Pancreas (tissue), 10 donors: Measurements from ENCODE around the gene FRRS1. TPM values are rescaled to one million over a fixed set of nuclear protein-coding genes. Genes with fewer than 3 reads are reported as not detected.

ENCODE experiments used
- ATAC-seq, 4 donors: fragments of 200-7000 bp; cut with Tn5 transposase; one replicate each; pipeline versions ENCODE4 v1.8.0 to v1.9.1; 2020; ENCODE audit warnings: mild to moderate bottlenecking in 4 of 4, moderate library complexity in 4 of 4
- DNase-seq, 6 donors: peaks; one replicate each; pipeline ENCODE4 v3.0.0-alpha.2; 2020
- FAIRE-seq: peaks from 2 replicates; lab custom pipeline; 2012; peaks lifted over from hg19 to GRCh38; lab: Jason Lieb, UNC
- H3K27ac ChIP-seq, 4 donors: fragments of 200-600 bp; sonication (generic); 1 replicate in 3 of 4; 2 replicates in 1 of 4; pipeline versions ENCODE4 v1.5.0 to v1.8.0; 2020
- H3K27me3 ChIP-seq, 4 donors: fragments of 200-600 bp; one replicate each; pipeline ENCODE4 v1.8.0; 2021
- H3K36me3 ChIP-seq, 3 donors: fragments of 200-600 bp; sonication (generic) in 1 of 3; one replicate each; pipeline versions ENCODE4 v1.5.0 to v1.8.0; 2020 to 2021
- H3K4me1 ChIP-seq, 3 donors: fragments of 200-600 bp; one replicate each; pipeline ENCODE4 v1.8.0; 2021
- H3K4me3 ChIP-seq, 4 donors: fragments of 200-600 bp; sonication (generic) in 2 of 4; one replicate each; pipeline versions ENCODE4 v1.5.0 to v1.8.0; 2020 to 2021
- H3K9me3 ChIP-seq, 4 donors: fragments of 200-600 bp; one replicate each; pipeline ENCODE4 v1.8.0; 2021
- WGBS, 2 donors: extraction: QIAGEN DNeasy Blood & Tissue Kit; methylation state at CpG; one replicate each; pipeline ENCODE4 v1.1.7; 2013; 5-methylcytosine and 5-hydroxymethylcytosine counted together
- intact Hi-C, 3 donors: fragments of 100-400 bp; cut with DNase I; formaldehyde crosslinking; loops; one replicate each; pipeline versions ENCODE4 v1.11.1 to v1.14.2; 2022
- polyA plus RNA-seq, 2 donors: library from polyadenylated mRNA; stranded (reverse); fragments of 200-250 nt; gene quantifications; one replicate each; pipeline ENCODE4 v1.2.3, GENCODE V29; 2013
- total RNA-seq, 6 donors: library from RNA; stranded (reverse); fragmentation: NEBNext Ultra II Directional in 4 of 6; extraction: Animal tissue kit (Norgen Biotek cat#: 25700) in 4 of 6; gene quantifications; one replicate each; pipeline versions ENCODE4 v1.2.1 to v1.2.4, GENCODE V29; 2021 to 2023
- TF ChIP-seq, protein P1 (sequence below), 4 donors: fragments of 200-600 bp; sonication (generic) in 3 of 4; IDR thresholded peaks; one replicate each; pipeline versions ENCODE4 v1.5.0 to v1.8.0; 2021; ENCODE audit warnings: antibody characterized with exemption in 4 of 4
- donor health status: healthy with polysubstance abuse.
- donor health status: DM: no; HTN: no; CAD: no; lungs with moderate emphysema.
- donor health status: DM: no; HTN: no; CAD: no.
- donor health status: control.
- donor health status: control.
- donor health status: Bipolar disorder and iron deficiency.
- donor health status: DM: yes; HTN: yes; CAD: no.
- donor health status: DM: no; HTN: no; CAD: no.
- donor health status: DM: no; HTN: no; CAD: no.
- donor health status: DM: yes; HTN: yes; CAD: no.

The FRRS1 gene
- total and polyA plus RNA-seq, 8 donors: 0.34 to 7.3 (median 1.7) TPM

DNA sequence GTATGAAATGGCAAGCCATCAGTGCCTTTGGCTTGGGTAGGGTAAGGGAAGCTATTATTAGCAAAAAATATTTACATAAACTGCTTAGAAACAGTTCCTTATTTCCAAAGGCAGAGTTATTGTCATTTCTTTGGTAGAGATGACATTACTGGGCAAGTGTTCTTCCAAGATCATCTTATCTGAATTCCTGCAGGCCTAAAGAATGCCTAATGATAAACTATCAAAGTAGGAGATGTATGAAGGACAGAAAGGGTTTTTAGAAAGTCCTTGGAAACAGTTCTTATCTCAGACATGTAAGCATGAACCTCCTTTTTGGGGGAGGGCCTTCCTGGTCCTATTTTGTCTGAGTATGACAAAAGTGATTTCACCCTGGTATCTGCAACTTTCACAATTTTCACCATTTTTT lies 5.1 kb upstream of the FRRS1 start:
- TF ChIP-seq, protein P1, sequence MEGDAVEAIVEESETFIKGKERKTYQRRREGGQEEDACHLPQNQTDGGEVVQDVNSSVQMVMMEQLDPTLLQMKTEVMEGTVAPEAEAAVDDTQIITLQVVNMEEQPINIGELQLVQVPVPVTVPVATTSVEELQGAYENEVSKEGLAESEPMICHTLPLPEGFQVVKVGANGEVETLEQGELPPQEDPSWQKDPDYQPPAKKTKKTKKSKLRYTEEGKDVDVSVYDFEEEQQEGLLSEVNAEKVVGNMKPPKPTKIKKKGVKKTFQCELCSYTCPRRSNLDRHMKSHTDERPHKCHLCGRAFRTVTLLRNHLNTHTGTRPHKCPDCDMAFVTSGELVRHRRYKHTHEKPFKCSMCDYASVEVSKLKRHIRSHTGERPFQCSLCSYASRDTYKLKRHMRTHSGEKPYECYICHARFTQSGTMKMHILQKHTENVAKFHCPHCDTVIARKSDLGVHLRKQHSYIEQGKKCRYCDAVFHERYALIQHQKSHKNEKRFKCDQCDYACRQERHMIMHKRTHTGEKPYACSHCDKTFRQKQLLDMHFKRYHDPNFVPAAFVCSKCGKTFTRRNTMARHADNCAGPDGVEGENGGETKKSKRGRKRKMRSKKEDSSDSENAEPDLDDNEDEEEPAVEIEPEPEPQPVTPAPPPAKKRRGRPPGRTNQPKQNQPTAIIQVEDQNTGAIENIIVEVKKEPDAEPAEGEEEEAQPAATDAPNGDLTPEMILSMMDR (IDR thresholded peaks at IDR 0.05): no peak
- FAIRE-seq (no peak), ATAC-seq (no peak), DNase-seq (no peak)
- H3K27me3 ChIP-seq: no peaks in the 10 kb centered on the region
- peaks cover 0 to 14% (median 7%) of the 10 kb centered on the region in 3 donors for H3K4me1 ChIP-seq
- intact Hi-C loops: no loop called here
- H3K4me3 ChIP-seq: no peak overlapping the region
- H3K27ac ChIP-seq: no peak overlapping the region
- H3K36me3 ChIP-seq: no peaks in the 10 kb centered on the region
- H3K9me3 ChIP-seq: no peaks in the 10 kb centered on the region

DNA sequence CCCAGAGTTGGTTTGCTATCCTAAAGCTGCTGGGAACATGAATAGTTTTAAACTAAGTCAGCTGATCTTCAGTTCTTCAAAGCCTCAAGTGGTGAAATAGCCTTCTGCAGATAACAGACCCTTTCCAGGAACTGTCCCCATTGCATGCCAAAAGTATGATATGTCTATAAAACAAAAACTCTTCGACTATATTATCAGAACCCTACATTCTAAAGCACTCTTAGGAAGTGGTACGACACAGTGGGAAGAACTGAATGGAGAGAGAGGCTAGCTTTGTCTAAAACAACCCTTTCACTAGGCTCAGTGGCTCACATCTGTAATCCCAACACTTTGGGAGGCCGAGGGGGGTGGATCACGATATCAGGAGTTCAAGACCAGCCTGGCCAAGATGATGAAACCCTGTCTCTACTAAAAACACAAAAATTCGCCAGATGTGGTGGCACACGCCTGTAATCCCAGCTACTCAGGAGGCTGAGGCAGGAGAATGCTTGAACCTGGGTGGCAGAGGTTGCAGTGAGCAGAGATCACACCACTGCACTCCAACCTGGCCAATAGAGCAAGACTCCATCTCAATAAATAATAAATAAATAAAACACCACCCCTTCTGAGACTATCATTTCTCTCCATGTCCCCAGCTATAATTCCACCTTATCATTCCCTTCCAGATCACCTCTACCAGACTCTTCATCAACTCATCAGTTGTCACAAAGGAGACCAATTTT lies 2.2 kb upstream of the FRRS1 start:
- Histone ChIP-seq H3K4me3 (no peak overlapping the region), H3K36me3 (no peaks in the 10 kb centered on the region), H3K27ac (no peak overlapping the region), H3K4me1 (peaks cover 0 to 14% (median 7%) of the 10 kb centered on the region in 3 donors), H3K9me3 (no peaks in the 10 kb centered on the region), H3K27me3 (no peaks in the 10 kb centered on the region)
- DNase-seq: no peak
- WGBS, 2 donors: 65 to 69% methylated on average over 6 of the region's 6 CpGs
- ATAC-seq: no peak
- TF ChIP-seq, protein P1 (IDR thresholded peaks at IDR 0.05): no peak
- no peak for FAIRE-seq
- intact Hi-C loops: no loop called here

DNA sequence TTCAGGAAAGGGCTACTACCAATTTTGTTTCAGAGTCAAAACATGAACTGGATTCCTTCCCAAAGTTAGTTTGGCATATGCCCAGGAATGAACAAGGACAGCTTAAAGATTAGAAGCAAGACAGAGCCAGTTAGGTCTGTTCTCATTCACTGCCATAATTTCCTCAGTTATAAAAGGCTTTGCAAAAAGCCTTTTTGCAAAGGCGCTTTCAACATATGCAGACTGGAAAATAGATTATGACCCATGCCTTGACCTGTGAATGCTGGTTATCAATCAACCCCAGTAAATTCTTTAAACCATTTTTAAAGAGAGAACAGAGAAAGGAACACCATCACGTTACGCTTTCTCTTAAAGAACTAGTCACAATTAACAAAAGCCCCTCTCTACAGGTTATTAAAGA lies 1.7 kb upstream of the FRRS1 start:
- no peaks in the 10 kb centered on the region for H3K27me3 ChIP-seq
- ATAC-seq: no peak
- no peak for FAIRE-seq
- no peaks in the 10 kb centered on the region for H3K36me3 ChIP-seq
- no peak overlapping the region for H3K27ac ChIP-seq
- no peak for DNase-seq
- 35 to 41% methylated on average over 3 of the region's 3 CpGs for WGBS, 2 donors
- intact Hi-C loops: no loop called here
- no peak overlapping the region for H3K4me3 ChIP-seq
- H3K4me1 ChIP-seq: peaks cover 0 to 14% (median 7%) of the 10 kb centered on the region in 3 donors
- no peaks in the 10 kb centered on the region for H3K9me3 ChIP-seq
- TF ChIP-seq, protein P1 (IDR thresholded peaks at IDR 0.05): no peak

DNA sequence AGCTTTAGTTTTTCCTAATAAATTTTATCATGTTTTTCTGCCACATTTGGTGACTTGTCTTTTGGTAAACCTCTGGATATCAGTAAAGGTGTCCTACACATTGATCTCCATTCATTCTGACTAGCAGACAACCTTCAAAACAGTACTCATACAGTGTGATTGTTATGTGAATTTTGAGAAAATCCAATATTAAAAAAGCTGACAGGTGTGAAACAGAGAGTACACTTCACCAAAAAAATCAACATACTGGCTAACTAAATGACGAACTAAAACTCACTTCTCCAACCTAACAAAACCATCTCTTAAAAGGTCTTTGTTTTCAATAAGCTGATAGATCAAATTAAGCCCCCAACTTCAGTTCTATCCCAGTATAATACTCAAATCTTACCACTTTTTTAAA lies 1.5 kb downstream of the FRRS1 start:
- intact Hi-C loops: no loop called here
- DNase-seq (no peak), ATAC-seq (no peak), FAIRE-seq (no peak)
- no peak overlapping the region for H3K27ac ChIP-seq
- 76 to 91% methylated on average over 1 of the region's 1 CpG for WGBS, 2 donors
- H3K4me3 ChIP-seq: no peak overlapping the region
- H3K4me1 ChIP-seq: peaks cover 0 to 14% (median 7%) of the 10 kb centered on the region in 3 donors
- no peaks in the 10 kb centered on the region for H3K36me3 ChIP-seq
- H3K9me3 ChIP-seq: no peaks in the 10 kb centered on the region
- H3K27me3 ChIP-seq: no peaks in the 10 kb centered on the region
- TF ChIP-seq, protein P1 (IDR thresholded peaks at IDR 0.05): no peak

DNA sequence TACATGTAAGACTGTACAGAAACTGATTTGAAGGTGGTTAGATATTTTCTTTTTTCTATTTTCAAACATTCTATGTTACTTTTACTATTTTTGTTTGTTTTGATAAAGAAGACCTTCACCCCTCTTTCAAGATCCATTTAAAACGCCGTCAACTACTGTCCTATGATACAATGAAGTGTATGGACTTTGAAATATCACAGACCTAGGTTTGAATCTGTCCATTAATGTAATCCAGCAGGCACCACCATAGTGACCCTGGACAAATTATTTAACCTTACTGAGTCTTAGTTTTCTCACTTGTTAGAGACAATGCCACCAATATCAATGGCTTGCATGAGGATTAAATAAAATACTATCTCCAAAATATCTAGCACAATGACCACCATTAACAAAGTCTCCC lies 2.0 kb downstream of the FRRS1 start:
- TF ChIP-seq, protein P1 (IDR thresholded peaks at IDR 0.05): no peak
- WGBS, 2 donors: 58 to 59% methylated on average over 2 of the region's 2 CpGs
- Histone ChIP-seq H3K27ac (no peak overlapping the region), H3K36me3 (no peaks in the 10 kb centered on the region), H3K4me1 (peaks cover 0 to 14% (median 7%) of the 10 kb centered on the region in 3 donors), H3K9me3 (no peaks in the 10 kb centered on the region), H3K4me3 (no peak overlapping the region), H3K27me3 (no peaks in the 10 kb centered on the region)
- intact Hi-C loops: no loop called here
- no peak for FAIRE-seq
- no peak for ATAC-seq
- no peak for DNase-seq
